Trophoblast cell (in vitro differentiated cells and primary cell): ENCODE results near the gene QSOX2.

Experiments used
- DNase-seq, 2 donors: peaks; one replicate each; pipeline ENCODE4 v3.0.0-alpha.2; 2016
- H2AFZ ChIP-seq: 2 replicates; pipeline ENCODE4 v1.6.1; 2013; ENCODE audit warnings: low read length, moderate library complexity, mild to moderate bottlenecking; ENCODE audit not compliant: insufficient read depth, poor library complexity
- H2AK5ac ChIP-seq: 2 replicates; pipeline ENCODE4 v1.6.1; 2013; ENCODE audit warnings: mild to moderate bottlenecking, low read length
- H2BK120ac ChIP-seq: 2 replicates; pipeline ENCODE4 v1.6.1; 2013; ENCODE audit warnings: low read length, mild to moderate bottlenecking, moderate library complexity; ENCODE audit not compliant: insufficient read depth, poor library complexity
- H2BK12ac ChIP-seq: 2 replicates; pipeline ENCODE4 v1.6.1; 2013; ENCODE audit warnings: mild to moderate bottlenecking, low read length, moderate library complexity
- H2BK5ac ChIP-seq: 2 replicates; pipeline ENCODE4 v1.6.1; 2013; ENCODE audit warnings: low read length, low read depth, moderate library complexity, mild to moderate bottlenecking; ENCODE audit not compliant: poor library complexity
- H3K14ac ChIP-seq: 2 replicates; pipeline ENCODE4 v1.6.1; 2013; ENCODE audit warnings: mild to moderate bottlenecking, low read length
- H3K18ac ChIP-seq: 2 replicates; pipeline ENCODE4 v1.6.1; 2013; ENCODE audit warnings: mild to moderate bottlenecking, low read length
- H3K23ac ChIP-seq: 2 replicates; pipeline ENCODE4 v1.6.1; 2013; ENCODE audit warnings: low read length
- H3K27ac ChIP-seq: 2 replicates; pipeline ENCODE4 v1.5.1; 2013; ENCODE audit warnings: low read depth, mild to moderate bottlenecking, inconsistent platforms, low read length, moderate library complexity
- H3K27me3 ChIP-seq: 2 replicates; pipeline ENCODE4 v1.6.1; 2013; ENCODE audit warnings: inconsistent platforms, mild to moderate bottlenecking, low read length, moderate library complexity; ENCODE audit not compliant: insufficient read depth
- H3K36me3 ChIP-seq, 2 experiments: 1 replicate in 1 of 2; 2 replicates in 1 of 2; pipeline ENCODE4 v1.6.1; 2013; ENCODE audit warnings: low read length in 2 of 2, mild to moderate bottlenecking in 2 of 2, moderate library complexity in 1 of 2; ENCODE audit not compliant: insufficient read depth in 2 of 2, control insufficient read depth in 1 of 2
- H3K4ac ChIP-seq: 2 replicates; pipeline ENCODE4 v1.6.1; 2013; ENCODE audit warnings: low read depth, mild to moderate bottlenecking, low read length, moderate library complexity
- H3K4me1 ChIP-seq, 2 experiments: 1 replicate in 1 of 2; 2 replicates in 1 of 2; pipeline ENCODE4 v1.6.1; 2013; ENCODE audit warnings: low read length in 2 of 2, mild to moderate bottlenecking in 2 of 2, moderate library complexity in 1 of 2; ENCODE audit not compliant: insufficient read depth in 2 of 2, control insufficient read depth in 1 of 2
- H3K4me2 ChIP-seq: 2 replicates; pipeline ENCODE4 v1.6.1; 2013; ENCODE audit warnings: inconsistent platforms, mild to moderate bottlenecking, low read length, moderate library complexity
- H3K4me3 ChIP-seq: 2 replicates; pipeline ENCODE4 v1.5.1; 2013; ENCODE audit warnings: mild to moderate bottlenecking, low read depth, low read length, inconsistent platforms
- H3K79me1 ChIP-seq: one replicate; pipeline ENCODE4 v1.6.1; 2013; ENCODE audit warnings: low read length
- H3K79me2 ChIP-seq: 2 replicates; pipeline ENCODE4 v1.6.1; 2013; ENCODE audit warnings: low read length, mild to moderate bottlenecking; ENCODE audit not compliant: control insufficient read depth, insufficient read depth, poor library complexity
- H3K9ac ChIP-seq: 2 replicates; pipeline ENCODE4 v1.6.1; 2013; ENCODE audit warnings: mild to moderate bottlenecking, low read length
- H3K9me3 ChIP-seq: 2 replicates; pipeline ENCODE4 v1.6.1; 2013; ENCODE audit warnings: low read depth, mild to moderate bottlenecking, control low read depth, inconsistent platforms, low read length; ENCODE audit not compliant: insufficient read depth
- H4K12ac ChIP-seq: 2 replicates; pipeline ENCODE4 v1.6.1; 2013; ENCODE audit warnings: low read depth, mild to moderate bottlenecking, low read length, moderate library complexity
- H4K8ac ChIP-seq: 2 replicates; pipeline ENCODE4 v1.6.1; 2013; ENCODE audit warnings: low read depth, mild to moderate bottlenecking, low read length, moderate library complexity
- H4K91ac ChIP-seq: one replicate; pipeline ENCODE4 v1.6.1; 2013; ENCODE audit warnings: low read depth, mild to moderate bottlenecking, low read length, moderate library complexity
- WGBS: extraction: QIAGEN DNeasy Blood & Tissue Kit; methylation state at CpG from one replicate; pipeline ENCODE4 v1.1.7; 2013; ENCODE audit warnings: missing lambda C conversion rate; ENCODE audit not compliant: insufficient read length, insufficient coverage; ENCODE audit errors: extremely low coverage; 5-methylcytosine and 5-hydroxymethylcytosine counted together

Gene QSOX2

DNA sequence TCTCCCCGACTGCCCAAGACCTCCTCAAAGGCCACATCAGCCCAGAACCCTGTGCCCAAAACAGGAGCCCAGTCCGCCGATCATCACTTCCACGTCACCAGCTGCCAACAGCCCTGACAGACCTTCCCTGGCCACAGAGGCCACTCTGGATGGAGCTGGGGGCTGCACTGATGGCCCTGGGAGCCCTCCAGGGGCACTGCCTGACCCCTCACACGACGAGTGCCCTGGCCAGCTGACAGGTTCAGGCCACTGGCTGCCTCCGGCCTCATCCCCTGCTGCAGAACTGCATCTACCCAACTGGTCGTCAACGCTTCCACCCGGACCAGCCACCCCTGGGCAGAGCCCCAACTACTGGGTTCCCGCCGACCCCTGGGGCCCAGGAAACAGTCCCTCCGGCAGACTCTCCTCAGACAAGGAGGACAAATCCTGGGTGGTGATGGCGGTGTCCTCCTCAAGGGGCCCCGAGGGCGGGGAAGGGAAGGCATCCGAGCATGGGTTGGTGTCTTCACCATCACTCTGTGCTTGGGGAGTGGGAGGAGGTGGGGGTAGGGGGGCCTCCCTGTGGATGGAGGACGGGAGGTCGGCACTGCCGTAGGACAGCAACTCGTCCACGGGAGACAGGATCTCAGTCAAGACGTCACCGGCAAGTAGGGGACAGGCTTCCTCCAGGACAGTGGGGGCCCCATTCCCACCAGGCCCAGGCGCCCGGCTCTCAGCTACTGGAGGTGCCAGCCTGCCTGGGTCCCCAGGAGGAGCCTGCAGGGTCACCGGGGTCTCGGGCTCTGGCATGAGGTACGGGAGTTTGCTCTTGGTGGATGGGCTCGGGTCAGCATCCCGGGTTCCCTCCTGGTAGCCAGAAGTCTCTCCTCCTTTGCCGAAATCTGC, 7.9 kb upstream of the QSOX2 start:
- Histone ChIP-seq H3K79me1 (no peaks in the 10 kb centered on the region), H2AFZ (no peak overlapping the region), H3K79me2 (no peaks in the 10 kb centered on the region), H3K9me3 (no peaks in the 10 kb centered on the region), H3K4me2 (no peak overlapping the region), H4K91ac (no peak overlapping the region), H3K27ac (no peak overlapping the region), H2BK5ac (no peak overlapping the region), H3K18ac (no peak overlapping the region), H3K9ac (no peak overlapping the region), H2BK12ac (no peak overlapping the region), H4K12ac (no peak overlapping the region), H4K8ac (no peak overlapping the region), H2BK120ac (no peak overlapping the region), H2AK5ac (no peak overlapping the region), H3K36me3 (no peaks in the 10 kb centered on the region), H3K4me3 (no peak overlapping the region), H3K4me1 (no peaks in the 10 kb centered on the region), H3K14ac (no peak overlapping the region), H3K4ac (no peak overlapping the region), H3K23ac (no peak overlapping the region), H3K27me3 (no peaks in the 10 kb centered on the region)
- WGBS = no CpG with 5 or more reads among the region's 32 CpGs
- no peak for DNase-seq

- Histone ChIP-seq H2AFZ (no peak overlapping the region), H4K12ac (no peak overlapping the region), H3K18ac (no peak overlapping the region), H3K4me2 (no peak overlapping the region), H3K4ac (no peak overlapping the region), H3K14ac (no peak overlapping the region), H2BK120ac (no peak overlapping the region), H3K4me1 (peaks cover 2 to 3% of the 10 kb centered on the region in 2 experiments), H3K4me3 (no peak overlapping the region), H3K9ac (no peak overlapping the region), H4K8ac (no peak overlapping the region), H4K91ac (no peak overlapping the region), H3K36me3 (no peaks in the 10 kb centered on the region), H2AK5ac (no peak overlapping the region), H3K79me1 (no peaks in the 10 kb centered on the region), H3K23ac (no peak overlapping the region), H3K79me2 (no peaks in the 10 kb centered on the region), H3K9me3 (no peaks in the 10 kb centered on the region), H3K27ac (no peak overlapping the region), H3K27me3 (no peaks in the 10 kb centered on the region), H2BK5ac (no peak overlapping the region), H2BK12ac (no peak overlapping the region)
- DNase-seq = no peak
- no CpG with 5 or more reads among the region's 10 CpGs for WGBS
Measured at GRCh38 chr9:136252846-136253245, 7.2 kb upstream of the QSOX2 start.

GRCh38 chr9:136252281-136252680, 6.7 kb upstream of the QSOX2 start:
- Histone ChIP-seq H3K27me3 (no peaks in the 10 kb centered on the region), H2AK5ac (no peak overlapping the region), H3K23ac (no peak overlapping the region), H3K79me1 (no peaks in the 10 kb centered on the region), H3K9ac (no peak overlapping the region), H4K12ac (no peak overlapping the region), H3K4me2 (no peak overlapping the region), H3K36me3 (no peaks in the 10 kb centered on the region), H3K4me1 (peaks cover 3 to 5% of the 10 kb centered on the region in 2 experiments), H4K91ac (no peak overlapping the region), H2AFZ (no peak overlapping the region), H3K18ac (no peak overlapping the region), H2BK120ac (no peak overlapping the region), H3K79me2 (no peaks in the 10 kb centered on the region), H4K8ac (no peak overlapping the region), H2BK12ac (no peak overlapping the region), H3K4me3 (no peak overlapping the region), H3K14ac (no peak overlapping the region), H3K4ac (no peak overlapping the region), H3K9me3 (no peaks in the 10 kb centered on the region), H3K27ac (no peak overlapping the region), H2BK5ac (no peak overlapping the region)
- no CpG with 5 or more reads among the region's 29 CpGs for WGBS
- DNase-seq = no peak

DNA sequence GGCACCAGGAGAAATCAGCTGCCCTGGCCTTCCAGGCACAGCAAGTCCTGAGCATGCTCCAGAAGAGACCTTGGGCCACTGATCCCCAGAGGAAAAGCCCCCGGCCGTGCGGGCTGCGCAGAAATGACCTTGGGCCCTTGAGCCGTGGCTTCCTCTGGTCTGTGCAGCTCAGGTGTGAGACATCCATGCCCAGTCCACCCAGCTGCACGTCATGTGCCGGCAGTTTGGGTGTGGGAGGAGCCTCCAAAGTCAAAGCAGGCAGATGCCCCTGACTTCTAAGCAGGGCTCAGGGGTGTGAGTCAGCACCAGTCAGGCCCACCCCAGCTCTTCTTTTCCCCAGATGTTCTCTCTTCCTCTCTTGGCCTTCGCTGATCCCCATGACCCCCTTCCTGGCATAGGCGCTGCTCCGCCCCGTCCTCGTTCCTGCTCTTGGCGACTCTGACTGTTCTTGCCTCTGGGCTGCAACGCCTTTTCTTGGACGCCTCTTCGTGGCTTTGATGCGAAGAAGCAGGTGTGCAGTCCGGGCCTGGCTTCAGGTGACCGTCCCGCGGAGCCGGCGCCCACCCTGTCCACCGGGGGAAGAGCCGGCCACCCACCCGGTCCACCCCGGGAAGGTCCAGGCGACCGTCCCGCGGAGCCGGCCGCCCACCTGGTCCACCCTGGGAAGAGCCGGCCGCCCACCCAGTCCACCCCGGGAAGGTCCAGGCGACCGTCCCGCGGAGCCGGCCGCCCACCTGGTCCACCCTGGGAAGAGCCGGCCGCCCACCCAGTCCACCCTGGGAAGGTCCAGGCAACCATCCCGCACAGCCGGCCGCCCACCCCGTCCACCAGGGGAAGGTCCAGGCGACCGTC, 5.9 kb upstream of the QSOX2 start:
- Histone ChIP-seq H3K27ac (no peak overlapping the region), H2AFZ (no peak overlapping the region), H4K12ac (no peak overlapping the region), H3K18ac (no peak overlapping the region), H3K4me2 (no peak overlapping the region), H3K4ac (no peak overlapping the region), H3K9ac (no peak overlapping the region), H3K4me3 (no peak overlapping the region), H3K23ac (no peak overlapping the region), H2BK120ac (no peak overlapping the region), H4K8ac (no peak overlapping the region), H2AK5ac (no peak overlapping the region), H2BK12ac (no peak overlapping the region), H2BK5ac (no peak overlapping the region), H3K79me2 (no peaks in the 10 kb centered on the region), H3K9me3 (no peaks in the 10 kb centered on the region), H3K4me1 (peaks cover 3 to 5% of the 10 kb centered on the region in 2 experiments), H4K91ac (no peak overlapping the region), H3K27me3 (no peaks in the 10 kb centered on the region), H3K14ac (no peak overlapping the region), H3K79me1 (no peaks in the 10 kb centered on the region), H3K36me3 (no peaks in the 10 kb centered on the region)
- DNase-seq = no peak
- no CpG with 5 or more reads among the region's 50 CpGs for WGBS
